ENCODE data around the gene RALY. TPM values are rescaled to one million over a fixed set of nuclear protein-coding genes. Genes with fewer than 3 reads are reported as not detected.

RALY gene
- total RNA-seq, 2 donors from 2014 or later: 104 to 166 TPM

DNA sequence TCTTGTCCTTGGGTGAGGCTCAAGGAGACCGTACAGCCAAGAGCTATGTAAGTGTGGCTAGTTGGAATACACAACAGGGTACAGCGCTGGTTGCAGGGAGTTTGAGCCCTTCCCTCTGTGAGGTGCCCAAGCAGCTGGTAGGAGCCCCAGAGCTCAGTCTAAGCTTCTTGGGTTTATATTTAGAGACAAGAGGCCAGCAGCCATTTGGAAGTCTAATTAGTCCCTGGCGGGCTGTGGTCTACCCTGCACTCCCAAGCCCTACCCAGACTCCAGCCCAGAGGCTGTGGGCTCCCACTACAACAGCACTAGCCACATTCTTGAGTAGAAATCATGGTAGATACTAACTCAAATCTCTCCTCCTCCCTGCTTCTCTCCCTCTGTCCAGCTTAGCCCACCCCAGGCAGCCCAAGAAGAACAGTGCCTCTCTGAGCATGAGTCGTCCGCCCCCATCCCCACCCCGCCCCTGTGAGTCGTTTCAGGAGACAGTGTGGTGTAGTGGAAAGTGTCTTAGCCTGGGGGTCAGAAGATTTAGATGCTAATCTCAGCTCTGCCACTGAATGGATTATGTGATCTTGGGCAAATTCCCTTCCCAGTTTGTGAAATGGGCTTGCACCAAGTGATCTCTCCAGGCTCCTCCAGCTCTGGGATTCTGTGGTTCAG, 80.5 kb downstream of the RALY start:
- Histone ChIP-seq H3K36me3 (peaks cover 7% of the 10 kb centered on the region), H3K27ac (no peak overlapping the region), H3K4me3 (no peak overlapping the region), H3K4me1 (ENCODE audit: control insufficient read depth in 1 of 2, low read depth in 2 of 2) (peaks cover 6 to 7% of the 10 kb centered on the region in 2 donors), H3K9me3 (no peaks in the 10 kb centered on the region), H3K27me3 (replicated peaks; ENCODE audit: insufficient read depth) (no peaks in the 10 kb centered on the region)
- ATAC-seq (ENCODE audit: insufficient number of reproducible peaks, low FRiP score, low read depth) (no peak), DNase-seq (ENCODE audit: low spot score) (no peak)
- TF ChIP-seq, protein P1, sequence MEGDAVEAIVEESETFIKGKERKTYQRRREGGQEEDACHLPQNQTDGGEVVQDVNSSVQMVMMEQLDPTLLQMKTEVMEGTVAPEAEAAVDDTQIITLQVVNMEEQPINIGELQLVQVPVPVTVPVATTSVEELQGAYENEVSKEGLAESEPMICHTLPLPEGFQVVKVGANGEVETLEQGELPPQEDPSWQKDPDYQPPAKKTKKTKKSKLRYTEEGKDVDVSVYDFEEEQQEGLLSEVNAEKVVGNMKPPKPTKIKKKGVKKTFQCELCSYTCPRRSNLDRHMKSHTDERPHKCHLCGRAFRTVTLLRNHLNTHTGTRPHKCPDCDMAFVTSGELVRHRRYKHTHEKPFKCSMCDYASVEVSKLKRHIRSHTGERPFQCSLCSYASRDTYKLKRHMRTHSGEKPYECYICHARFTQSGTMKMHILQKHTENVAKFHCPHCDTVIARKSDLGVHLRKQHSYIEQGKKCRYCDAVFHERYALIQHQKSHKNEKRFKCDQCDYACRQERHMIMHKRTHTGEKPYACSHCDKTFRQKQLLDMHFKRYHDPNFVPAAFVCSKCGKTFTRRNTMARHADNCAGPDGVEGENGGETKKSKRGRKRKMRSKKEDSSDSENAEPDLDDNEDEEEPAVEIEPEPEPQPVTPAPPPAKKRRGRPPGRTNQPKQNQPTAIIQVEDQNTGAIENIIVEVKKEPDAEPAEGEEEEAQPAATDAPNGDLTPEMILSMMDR (IDR thresholded peaks at IDR 0.05): no peak

DNA sequence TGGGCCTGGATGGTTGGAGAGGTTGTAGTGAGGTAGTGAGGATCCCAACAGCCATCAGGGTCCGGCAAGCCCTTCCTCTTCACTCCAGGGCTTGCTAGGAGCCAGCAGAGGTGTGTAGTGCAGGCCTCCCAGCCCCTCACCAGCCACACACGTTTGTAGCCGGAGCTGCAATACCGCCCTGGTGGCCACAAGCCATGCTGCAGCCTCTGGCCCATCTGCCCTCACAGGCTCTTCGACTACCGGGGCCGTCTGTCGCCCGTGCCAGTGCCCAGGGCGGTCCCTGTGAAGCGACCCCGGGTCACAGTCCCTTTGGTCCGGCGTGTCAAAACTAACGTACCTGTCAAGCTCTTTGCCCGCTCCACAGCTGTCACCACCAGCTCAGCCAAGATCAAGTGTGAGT, 81.9 kb downstream of the RALY start:
- Histone ChIP-seq H3K4me1 (ENCODE audit: control insufficient read depth in 1 of 2, low read depth in 2 of 2) (no peaks in the 10 kb centered on the region), H3K36me3 (peaks cover 7% of the 10 kb centered on the region), H3K27ac (no peak overlapping the region), H3K4me3 (no peak overlapping the region), H3K9me3 (no peaks in the 10 kb centered on the region), H3K27me3 (replicated peaks; ENCODE audit: insufficient read depth) (no peaks in the 10 kb centered on the region)
- ATAC-seq (ENCODE audit: insufficient number of reproducible peaks, low FRiP score, low read depth) (no peak), DNase-seq (ENCODE audit: low spot score) (no peak)
- TF ChIP-seq, protein P1 (IDR thresholded peaks at IDR 0.05): peak; percentile 14

DNA sequence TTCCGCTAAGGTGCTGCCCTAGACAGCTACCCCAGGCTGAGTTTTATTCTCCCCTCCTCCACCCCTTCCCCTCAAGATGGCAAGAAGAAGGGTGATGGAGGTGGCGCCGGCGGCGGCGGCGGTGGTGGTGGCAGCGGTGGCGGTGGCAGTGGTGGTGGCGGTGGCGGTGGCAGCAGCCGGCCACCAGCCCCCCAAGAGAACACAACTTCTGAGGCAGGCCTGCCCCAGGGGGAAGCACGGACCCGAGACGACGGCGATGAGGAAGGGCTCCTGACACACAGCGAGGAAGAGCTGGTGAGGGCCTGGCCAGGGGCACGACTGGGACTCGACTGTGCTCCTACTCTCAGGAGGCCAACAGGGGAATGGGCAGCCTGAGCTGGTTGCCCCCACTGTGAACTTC, 83.2 kb downstream of the RALY start:
- Histone ChIP-seq H3K36me3 (peaks cover 12% of the 10 kb centered on the region), H3K27ac (no peak overlapping the region), H3K9me3 (no peaks in the 10 kb centered on the region), H3K27me3 (replicated peaks; ENCODE audit: insufficient read depth) (no peaks in the 10 kb centered on the region), H3K4me1 (ENCODE audit: control insufficient read depth in 1 of 2, low read depth in 2 of 2) (no peaks in the 10 kb centered on the region), H3K4me3 (no peak overlapping the region)
- TF ChIP-seq, protein P1 (IDR thresholded peaks at IDR 0.05): no peak
- DNase-seq (ENCODE audit: low spot score) (no peak), ATAC-seq (ENCODE audit: insufficient number of reproducible peaks, low FRiP score, low read depth) (no peak)

DNA sequence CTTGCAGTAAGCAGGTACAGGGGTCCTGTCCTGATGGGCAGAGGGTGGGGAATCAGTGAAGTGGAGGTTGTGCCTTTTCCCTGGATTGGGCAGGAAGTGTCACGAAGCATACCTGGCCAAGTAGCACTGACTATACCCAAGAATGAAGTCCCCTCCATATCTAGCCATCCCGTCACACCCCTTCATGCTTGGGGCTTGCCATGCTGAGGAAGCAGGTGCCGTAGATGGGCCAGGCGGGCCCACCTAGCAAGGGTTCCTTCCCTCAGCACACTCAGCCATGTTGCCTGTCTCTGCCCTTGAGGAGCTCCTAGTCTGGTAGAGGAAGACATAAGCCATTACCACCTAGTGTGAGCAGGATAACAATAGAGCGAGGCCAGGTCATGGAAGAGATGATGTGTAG, 84.8 kb downstream of the RALY start:
- no peaks in the 10 kb centered on the region for H3K27me3 ChIP-seq (replicated peaks; ENCODE audit: insufficient read depth)
- H3K9me3 ChIP-seq: no peaks in the 10 kb centered on the region
- no peak for ATAC-seq (ENCODE audit: insufficient number of reproducible peaks, low FRiP score, low read depth)
- H3K27ac ChIP-seq: no peak overlapping the region
- TF ChIP-seq, protein P1 (IDR thresholded peaks at IDR 0.05): no peak
- no peak for DNase-seq (ENCODE audit: low spot score)
- H3K36me3 ChIP-seq: peaks cover 14% of the 10 kb centered on the region
- H3K4me1 ChIP-seq (ENCODE audit: control insufficient read depth in 1 of 2, low read depth in 2 of 2): peaks cover 4 to 15% of the 10 kb centered on the region in 2 donors
- no peak overlapping the region for H3K4me3 ChIP-seq

DNA sequence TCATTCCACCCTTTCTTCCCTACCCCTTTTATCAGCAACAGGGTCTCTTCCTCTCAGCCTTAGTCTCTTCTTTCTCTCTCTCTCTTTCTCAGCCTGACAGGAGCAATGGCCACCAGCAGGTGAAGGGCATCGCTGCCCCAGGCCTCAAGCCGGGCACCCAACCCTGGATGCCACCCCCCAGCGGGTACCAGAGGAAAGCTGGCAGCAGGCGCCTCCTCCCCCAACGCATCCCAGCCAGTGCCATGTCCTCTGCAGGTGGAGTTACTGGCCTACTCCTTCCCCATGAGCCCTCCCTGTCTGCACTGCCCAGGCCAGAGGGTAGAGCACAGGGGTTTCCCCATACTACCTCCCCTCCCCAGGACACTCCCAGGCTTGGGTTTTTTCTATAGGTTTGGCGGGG, 86.1 kb downstream of the RALY start:
- Histone ChIP-seq H3K27ac (no peak overlapping the region), H3K4me3 (no peak overlapping the region), H3K27me3 (replicated peaks; ENCODE audit: insufficient read depth) (no peaks in the 10 kb centered on the region), H3K36me3 (peaks cover 14% of the 10 kb centered on the region), H3K9me3 (no peaks in the 10 kb centered on the region), H3K4me1 (ENCODE audit: control insufficient read depth in 1 of 2, low read depth in 2 of 2) (peaks cover 4 to 16% of the 10 kb centered on the region in 2 donors)
- DNase-seq (ENCODE audit: low spot score) (no peak), ATAC-seq (ENCODE audit: insufficient number of reproducible peaks, low FRiP score, low read depth) (no peak)
- TF ChIP-seq, protein P1 (IDR thresholded peaks at IDR 0.05): no peak
